Measurements from ENCODE around the gene CAV3.

- TF ChIP-seq CTCF (IDR thresholded peaks at IDR 0.05; ENCODE audit: insufficient read depth, low read length, poor library complexity, severe bottlenecking) (no peak), EZH2phosphoT487 (conservative IDR thresholded peaks at IDR 0.05; ENCODE audit: low read length) (no peak)
These were observed 26.9 kb downstream of the CAV3 start for GRCh38 chr3:8760506-8760905.
